PC-9 (cell line): ENCODE results near the gene ANO2.

ENCODE experiments used
- EZH2 ChIP-seq: fragments of 200-600 bp; sonication (generic); IDR thresholded peaks from 2 replicates; pipeline ENCODE4 v1.8.0; 2017; ENCODE audit warnings: antibody characterized with exemption, low read depth
- TF ChIP-seq, protein P1 (sequence below): fragments of 200-600 bp; sonication (generic); conservative IDR thresholded peaks from 2 replicates; pipeline ENCODE4 v1.6.1; 2017; ENCODE audit warnings: mixed run types, antibody characterized with exemption, mild to moderate bottlenecking, moderate library complexity

DNA sequence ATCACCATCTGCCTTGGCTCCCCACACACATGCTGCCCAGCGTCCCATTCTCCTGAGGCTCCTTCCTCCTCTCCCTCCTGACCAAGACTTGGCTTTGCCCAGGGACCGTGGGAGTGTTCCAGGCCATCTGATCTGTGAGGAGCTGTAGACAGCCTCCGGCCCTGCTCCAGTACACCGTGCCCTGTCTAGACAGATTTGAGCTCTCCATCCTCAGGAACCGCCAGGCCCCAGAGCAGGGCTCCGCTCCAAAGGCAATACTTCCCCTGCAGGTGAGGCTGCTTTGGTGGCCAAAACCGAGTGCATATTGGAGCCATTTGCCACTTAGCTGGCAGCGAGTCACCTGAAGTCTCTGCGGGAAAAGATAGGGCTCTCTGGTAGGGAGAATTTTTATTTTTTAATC is 147.4 kb downstream of the ANO2 start:
- TF ChIP-seq, protein P1, sequence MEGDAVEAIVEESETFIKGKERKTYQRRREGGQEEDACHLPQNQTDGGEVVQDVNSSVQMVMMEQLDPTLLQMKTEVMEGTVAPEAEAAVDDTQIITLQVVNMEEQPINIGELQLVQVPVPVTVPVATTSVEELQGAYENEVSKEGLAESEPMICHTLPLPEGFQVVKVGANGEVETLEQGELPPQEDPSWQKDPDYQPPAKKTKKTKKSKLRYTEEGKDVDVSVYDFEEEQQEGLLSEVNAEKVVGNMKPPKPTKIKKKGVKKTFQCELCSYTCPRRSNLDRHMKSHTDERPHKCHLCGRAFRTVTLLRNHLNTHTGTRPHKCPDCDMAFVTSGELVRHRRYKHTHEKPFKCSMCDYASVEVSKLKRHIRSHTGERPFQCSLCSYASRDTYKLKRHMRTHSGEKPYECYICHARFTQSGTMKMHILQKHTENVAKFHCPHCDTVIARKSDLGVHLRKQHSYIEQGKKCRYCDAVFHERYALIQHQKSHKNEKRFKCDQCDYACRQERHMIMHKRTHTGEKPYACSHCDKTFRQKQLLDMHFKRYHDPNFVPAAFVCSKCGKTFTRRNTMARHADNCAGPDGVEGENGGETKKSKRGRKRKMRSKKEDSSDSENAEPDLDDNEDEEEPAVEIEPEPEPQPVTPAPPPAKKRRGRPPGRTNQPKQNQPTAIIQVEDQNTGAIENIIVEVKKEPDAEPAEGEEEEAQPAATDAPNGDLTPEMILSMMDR, result no peak
- TF ChIP-seq EZH2, result no peak
